GM23338 (cell line): ENCODE measurements around the gene LMF2. TPM values are rescaled to one million over a fixed set of nuclear protein-coding genes. Genes with fewer than 3 reads are reported as not detected.

ENCODE experiments used
- ATAC-seq: fragments of 200-7000 bp; cut with Tn5 transposase; 3 replicates; pipeline ENCODE4 v1.9.1; 2020
- DNase-seq: peaks from one replicate; pipeline ENCODE4 v3.0.0-alpha.2; 2015; ENCODE audit warnings: low spot score
- H2AFZ ChIP-seq: fragments of 200-600 bp; sonication (generic); 2 replicates; pipeline ENCODE4 v1.8.0; 2016; ENCODE audit warnings: antibody characterized with exemption, mild to moderate bottlenecking, moderate library complexity
- H3F3A ChIP-seq: fragments of 200-600 bp; sonication (generic); replicated peaks from 2 replicates; pipeline ENCODE4 v1.8.0; 2017; ENCODE audit warnings: antibody characterized with exemption, mixed run types, low read depth
- H3K27ac ChIP-seq: fragments of 200-600 bp; sonication (generic); 2 replicates; pipeline ENCODE4 v1.6.1; 2016; ENCODE audit warnings: low read depth
- H3K27me3 ChIP-seq: fragments of 200-600 bp; sonication (generic); 2 replicates; pipeline ENCODE4 v1.8.0; 2016; ENCODE audit warnings: mild to moderate bottlenecking, mixed run types, moderate library complexity; ENCODE audit not compliant: insufficient read depth
- H3K36me3 ChIP-seq: fragments of 200-600 bp; sonication (generic); 2 replicates; pipeline ENCODE4 v1.8.0; 2016; ENCODE audit warnings: mild to moderate bottlenecking; ENCODE audit not compliant: insufficient read depth
- H3K4me1 ChIP-seq: fragments of 200-600 bp; sonication (generic); 2 replicates; pipeline ENCODE4 v1.8.0; 2016; ENCODE audit warnings: mild to moderate bottlenecking, moderate library complexity; ENCODE audit not compliant: insufficient read depth
- H3K4me2 ChIP-seq: fragments of 200-600 bp; sonication (generic); 2 replicates; pipeline ENCODE4 v1.7.1; 2017; ENCODE audit warnings: mixed run types
- H3K4me3 ChIP-seq: fragments of 200-600 bp; sonication (generic); 2 replicates; pipeline ENCODE4 v1.6.1; 2016; ENCODE audit warnings: mixed run types
- H3K79me2 ChIP-seq: fragments of 200-600 bp; sonication (generic); replicated peaks from 2 replicates; pipeline ENCODE4 v1.8.0; 2017; ENCODE audit warnings: mild to moderate bottlenecking; ENCODE audit not compliant: insufficient read depth
- H3K9me2 ChIP-seq: fragments of 200-600 bp; sonication (generic); 2 replicates; pipeline ENCODE4 v1.8.0; 2017; ENCODE audit not compliant: insufficient read depth
- H4K20me1 ChIP-seq: fragments of 200-600 bp; sonication (generic); replicated peaks from 2 replicates; pipeline ENCODE4 v1.8.0; 2017; ENCODE audit warnings: mild to moderate bottlenecking; ENCODE audit not compliant: insufficient read depth
- H3K27ac Mint-ChIP-seq: 2 replicates; pipeline ENCODE4 v1.8.0; 2020; ENCODE audit warnings: inconsistent platforms, mild to moderate bottlenecking, moderate library complexity, mixed read lengths
- H3K27me3 Mint-ChIP-seq: 3 replicates; pipeline ENCODE4 v1.8.0; 2022; ENCODE audit warnings: low read depth, mild to moderate bottlenecking, moderate library complexity, mixed read lengths, inconsistent platforms; ENCODE audit not compliant: insufficient read depth, poor library complexity
- H3K36me3 Mint-ChIP-seq: 3 replicates; pipeline ENCODE4 v1.8.0; 2021; ENCODE audit warnings: low read depth, mild to moderate bottlenecking, inconsistent platforms, moderate library complexity, mixed read lengths
- H3K4me1 Mint-ChIP-seq: 3 replicates; pipeline ENCODE4 v1.8.0; 2020; ENCODE audit warnings: mild to moderate bottlenecking, inconsistent platforms, mixed read lengths
- H3K4me3 Mint-ChIP-seq: 3 replicates; pipeline ENCODE4 v1.8.0; 2021; ENCODE audit warnings: moderate library complexity, mild to moderate bottlenecking, inconsistent platforms, mixed read lengths
- H3K9me3 Mint-ChIP-seq: 3 replicates; pipeline ENCODE4 v1.8.0; 2020; ENCODE audit warnings: moderate library complexity, mild to moderate bottlenecking, inconsistent platforms, mixed read lengths
- CREB1 ChIP-seq: fragments of 250-450 bp; sonication (Bioruptor Pico); IDR thresholded peaks from 2 replicates; pipeline ENCODE4 v1.5.0; 2020; ENCODE audit warnings: low read depth, mild to moderate bottlenecking, moderate library complexity
- EZH2 ChIP-seq: fragments of 200-600 bp; sonication (generic); IDR thresholded peaks from one replicate; pipeline ENCODE4 v1.8.0; 2017; ENCODE audit warnings: antibody characterized with exemption, mild to moderate bottlenecking, low read depth; ENCODE audit not compliant: unreplicated experiment
- NANOG ChIP-seq: IDR thresholded peaks from 2 replicates; pipeline ENCODE4 v1.6.1; 2016; ENCODE audit warnings: antibody characterized with exemption, borderline replicate concordance
- STAT1 ChIP-seq: IDR thresholded peaks from one replicate; pipeline ENCODE4 v1.6.1; 2016; ENCODE audit warnings: antibody characterized with exemption; ENCODE audit not compliant: unreplicated experiment
- ZNF114 ChIP-seq: fragments of 250-450 bp; sonication (Bioruptor Pico); IDR thresholded peaks from 2 replicates; pipeline ENCODE4 v1.5.0; 2020; ENCODE audit warnings: mild to moderate bottlenecking, moderate library complexity
- ZNF331 ChIP-seq: fragments of 250-450 bp; sonication (Bioruptor Pico); IDR thresholded peaks from 2 replicates; pipeline ENCODE4 v1.5.0; 2020; ENCODE audit warnings: low read depth, mild to moderate bottlenecking, moderate library complexity
- ZNF462 ChIP-seq: fragments of 250-450 bp; sonication (Bioruptor Pico); IDR thresholded peaks from 2 replicates; pipeline ENCODE4 v1.5.0; 2020; ENCODE audit warnings: mild to moderate bottlenecking, moderate library complexity
- polyA plus RNA-seq: library from polyadenylated mRNA; unstranded; fragments of >200 nt; fragmentation: Nextera tagmentation; extraction: Ambion mirVana; gene quantifications from 2 replicates; pipeline ENCODE4 v1.2.1, GENCODE V29; 2016
- total RNA-seq: library from RNA; depleted of rRNA; stranded (reverse); fragments of >200 nt; shearing (Covaris generic); gene quantifications from 2 replicates; pipeline ENCODE4 v1.2.3, GENCODE V29; 2014
- TF ChIP-seq, protein P1 (sequence below): IDR thresholded peaks from 2 replicates; pipeline ENCODE4 v1.6.1; 2016; ENCODE audit warnings: antibody characterized with exemption
- TF ChIP-seq, protein P2 (sequence below), 2 experiments: fragments of 200-600 bp in 1 of 2; sonication (generic) in 1 of 2; conservative IDR thresholded peaks; 2 replicates each; pipeline versions ENCODE4 v1.5.1 to v1.6.1; 2016 to 2017; ENCODE audit warnings: antibody characterized with exemption in 2 of 2, low read depth in 2 of 2, mild to moderate bottlenecking in 2 of 2, moderate library complexity in 1 of 2

Gene LMF2
- total and polyA plus RNA-seq, 2 experiments from 2014 or later: 15.6 to 36.3 TPM

DNA sequence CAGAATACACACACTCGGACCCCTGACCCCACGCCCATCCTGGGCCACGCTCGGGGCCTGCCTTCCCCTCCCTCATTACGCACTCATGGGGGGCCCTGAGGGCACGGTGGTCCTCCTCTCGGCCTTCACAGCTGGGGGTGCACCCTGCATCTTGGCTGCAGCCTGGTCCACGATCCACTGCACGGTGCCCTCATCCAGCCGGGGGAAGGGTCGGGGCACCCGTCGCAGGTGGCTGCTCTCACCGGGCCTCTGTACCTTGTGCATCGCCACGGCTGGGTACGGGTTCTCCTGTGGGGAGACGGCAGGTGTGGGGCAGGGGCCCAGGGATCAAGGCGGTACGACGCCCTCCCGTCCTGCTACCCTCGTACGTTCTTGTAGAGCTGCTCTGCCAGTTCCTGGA is 43.1 kb downstream of the LMF2 start:
- Histone ChIP-seq H3K27me3 (no peaks in the 10 kb centered on the region), H3K79me2 (peaks cover 14% of the 10 kb centered on the region), H3K4me3 (no peak overlapping the region), H4K20me1 (peaks cover 12% of the 10 kb centered on the region), H3F3A (0 out of 2 replicates have a peak, but pooled peaks cover 3% of the 10 kb centered on the region), H3K4me1 (peaks cover under 1% of the 10 kb centered on the region; the same call in 1 of the 2 replicates), H3K27ac (no peak overlapping the region), H2AFZ (no peak overlapping the region), H3K9me2 (no peaks in the 10 kb centered on the region), H3K36me3 (no peaks in the 10 kb centered on the region), H3K4me2 (no peak overlapping the region)
- TF ChIP-seq ZNF114 (CRISPR knock-in tag) (no peak), EZH2 (no peak), STAT1 (no peak)
- TF ChIP-seq, protein P1, sequence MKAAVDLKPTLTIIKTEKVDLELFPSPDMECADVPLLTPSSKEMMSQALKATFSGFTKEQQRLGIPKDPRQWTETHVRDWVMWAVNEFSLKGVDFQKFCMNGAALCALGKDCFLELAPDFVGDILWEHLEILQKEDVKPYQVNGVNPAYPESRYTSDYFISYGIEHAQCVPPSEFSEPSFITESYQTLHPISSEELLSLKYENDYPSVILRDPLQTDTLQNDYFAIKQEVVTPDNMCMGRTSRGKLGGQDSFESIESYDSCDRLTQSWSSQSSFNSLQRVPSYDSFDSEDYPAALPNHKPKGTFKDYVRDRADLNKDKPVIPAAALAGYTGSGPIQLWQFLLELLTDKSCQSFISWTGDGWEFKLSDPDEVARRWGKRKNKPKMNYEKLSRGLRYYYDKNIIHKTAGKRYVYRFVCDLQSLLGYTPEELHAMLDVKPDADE: no peak
- H3K36me3 Mint-ChIP-seq: peaks cover 38% of the 10 kb centered on the region
- no peaks in the 10 kb centered on the region for H3K9me3 Mint-ChIP-seq
- peaks cover 9% of the 10 kb centered on the region for H3K4me1 Mint-ChIP-seq
- no peak overlapping the region for H3K4me3 Mint-ChIP-seq
- peaks cover 7% of the 10 kb centered on the region for H3K27me3 Mint-ChIP-seq
- ATAC-seq (no peak), DNase-seq (no peak)
- H3K27ac Mint-ChIP-seq: no peak overlapping the region

DNA sequence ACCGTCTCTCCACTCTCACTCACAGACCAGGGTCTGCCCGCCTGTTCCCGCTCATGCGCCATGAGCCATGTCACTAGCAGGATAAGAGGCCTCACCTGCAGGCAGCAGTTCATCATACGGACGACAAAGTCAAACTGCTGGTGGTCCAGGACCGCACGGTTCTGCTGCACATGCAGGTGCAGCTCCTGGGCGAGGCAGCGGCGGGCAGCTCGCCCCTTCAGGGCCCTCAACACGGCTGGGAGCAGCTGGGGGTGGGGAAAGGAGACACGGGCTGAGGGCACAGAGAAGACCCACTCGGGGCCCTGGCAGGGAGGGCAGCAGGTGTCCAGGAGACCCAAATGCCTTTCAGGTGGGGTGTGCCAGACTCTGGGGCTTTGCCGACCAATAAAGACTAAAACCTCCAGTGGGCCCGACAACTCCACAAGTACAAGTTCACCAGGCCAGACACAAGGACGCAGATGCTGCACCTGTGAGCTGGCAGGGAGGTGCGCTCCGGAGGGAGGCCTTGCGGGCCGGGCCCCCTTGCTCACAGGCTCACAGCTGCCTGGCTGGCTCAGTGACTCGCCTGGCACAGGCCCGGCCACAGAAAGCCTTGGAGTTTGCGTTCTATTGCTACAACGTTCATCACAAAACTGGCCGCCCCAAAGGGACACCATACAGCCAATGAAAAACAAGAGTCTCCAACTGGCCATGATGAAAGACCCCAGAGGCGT is 44.2 kb downstream of the LMF2 start:
- no peak overlapping the region for H3K4me3 Mint-ChIP-seq
- TF ChIP-seq EZH2: no peak
- no peak for TF ChIP-seq CREB1
- TF ChIP-seq ZNF331 (CRISPR knock-in tag): no peak
- TF ChIP-seq STAT1: no peak
- TF ChIP-seq NANOG: no peak
- no peak for TF ChIP-seq ZNF462
- TF ChIP-seq, protein P2, sequence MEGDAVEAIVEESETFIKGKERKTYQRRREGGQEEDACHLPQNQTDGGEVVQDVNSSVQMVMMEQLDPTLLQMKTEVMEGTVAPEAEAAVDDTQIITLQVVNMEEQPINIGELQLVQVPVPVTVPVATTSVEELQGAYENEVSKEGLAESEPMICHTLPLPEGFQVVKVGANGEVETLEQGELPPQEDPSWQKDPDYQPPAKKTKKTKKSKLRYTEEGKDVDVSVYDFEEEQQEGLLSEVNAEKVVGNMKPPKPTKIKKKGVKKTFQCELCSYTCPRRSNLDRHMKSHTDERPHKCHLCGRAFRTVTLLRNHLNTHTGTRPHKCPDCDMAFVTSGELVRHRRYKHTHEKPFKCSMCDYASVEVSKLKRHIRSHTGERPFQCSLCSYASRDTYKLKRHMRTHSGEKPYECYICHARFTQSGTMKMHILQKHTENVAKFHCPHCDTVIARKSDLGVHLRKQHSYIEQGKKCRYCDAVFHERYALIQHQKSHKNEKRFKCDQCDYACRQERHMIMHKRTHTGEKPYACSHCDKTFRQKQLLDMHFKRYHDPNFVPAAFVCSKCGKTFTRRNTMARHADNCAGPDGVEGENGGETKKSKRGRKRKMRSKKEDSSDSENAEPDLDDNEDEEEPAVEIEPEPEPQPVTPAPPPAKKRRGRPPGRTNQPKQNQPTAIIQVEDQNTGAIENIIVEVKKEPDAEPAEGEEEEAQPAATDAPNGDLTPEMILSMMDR (conservative IDR thresholded peaks at IDR 0.05; ENCODE audit: low read depth in 2 of 2): no peak
- TF ChIP-seq ZNF114 (CRISPR knock-in tag): no peak
- TF ChIP-seq, protein P1: no peak

More for the DNA sequence above, 44.2 kb downstream of the LMF2 start:
- DNase-seq (no peak), ATAC-seq (no peak)
- Histone ChIP-seq H4K20me1 (peaks cover 6% of the 10 kb centered on the region), H3K9me2 (no peaks in the 10 kb centered on the region), H3K27ac (no peak overlapping the region), H3K4me3 (no peak overlapping the region), H2AFZ (no peak overlapping the region), H3K4me1 (no peaks in the 10 kb centered on the region), H3K36me3 (no peaks in the 10 kb centered on the region), H3F3A (0 out of 2 replicates have a peak, but pooled peaks cover 3% of the 10 kb centered on the region), H3K27me3 (no peaks in the 10 kb centered on the region), H3K79me2 (peaks cover 2% of the 10 kb centered on the region), H3K4me2 (no peak overlapping the region)
- H3K27me3 Mint-ChIP-seq: peaks cover 4% of the 10 kb centered on the region
- H3K4me1 Mint-ChIP-seq: peaks cover 3% of the 10 kb centered on the region; the same call in 2 of the 3 replicates
- H3K27ac Mint-ChIP-seq: no peak overlapping the region
- H3K9me3 Mint-ChIP-seq: no peaks in the 10 kb centered on the region
- peaks cover 40% of the 10 kb centered on the region for H3K36me3 Mint-ChIP-seq
